GM18867 (cell line): ENCODE results near the gene CDH11.

Experiments used
- ATAC-seq: cut with Tn5 transposase; IDR thresholded peaks from one replicate; pipeline ENCODE4 v1.9.1; 2021; ENCODE audit warnings: mild to moderate bottlenecking, moderate library complexity; ENCODE audit not compliant: unreplicated experiment

CDH11 gene

DNA sequence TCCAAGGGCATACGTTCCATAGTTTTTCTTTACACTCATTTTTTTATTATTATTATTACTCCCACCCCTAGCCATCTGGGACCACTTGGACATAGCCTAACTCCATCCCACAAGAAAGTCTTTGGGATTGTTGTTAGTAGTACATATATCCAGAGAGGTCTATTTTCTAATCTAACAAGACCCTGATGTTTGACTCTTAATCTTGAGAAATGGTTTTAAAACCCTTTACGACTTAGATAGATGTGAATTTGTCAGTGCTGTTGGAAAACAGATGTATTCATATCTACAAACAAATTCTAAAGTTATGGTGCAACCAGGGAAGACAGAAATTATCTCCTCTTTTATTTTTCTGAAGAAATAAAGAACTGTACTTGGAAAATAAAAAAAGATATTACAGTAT, 197.8 kb downstream of the CDH11 start:
- no peak for ATAC-seq

DNA sequence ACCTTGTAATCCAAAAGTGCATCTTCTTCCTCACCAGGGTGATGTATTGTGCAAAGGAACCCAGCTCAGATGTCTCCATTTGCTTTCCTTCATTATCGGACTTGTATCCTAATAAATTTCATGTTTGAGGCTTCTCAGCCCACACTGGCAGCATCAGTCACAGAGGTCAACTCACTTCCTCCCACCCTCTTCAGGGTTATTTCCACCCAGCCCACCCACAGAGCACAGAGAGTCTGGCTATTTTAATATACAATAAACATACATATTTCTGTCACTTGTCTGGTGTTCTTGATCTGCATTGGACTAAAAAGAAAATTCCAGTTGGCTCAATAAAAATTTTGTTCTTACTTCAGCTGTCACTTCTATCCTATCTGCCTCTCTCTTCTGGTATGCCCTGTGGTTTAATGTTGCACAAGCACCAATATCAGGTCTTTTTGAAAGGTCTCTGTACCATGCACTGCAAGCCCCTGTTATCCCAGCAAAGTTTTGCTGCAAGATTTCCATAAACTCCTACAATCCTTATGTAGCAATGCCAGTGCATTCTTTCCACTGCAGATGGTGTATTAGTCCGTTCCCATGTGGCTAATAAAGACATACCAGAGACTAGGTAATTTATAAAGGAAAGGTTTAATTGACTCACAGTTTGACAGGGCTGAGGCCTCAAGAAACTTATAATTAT, 201.8 kb downstream of the CDH11 start:
- ATAC-seq = no peak

DNA sequence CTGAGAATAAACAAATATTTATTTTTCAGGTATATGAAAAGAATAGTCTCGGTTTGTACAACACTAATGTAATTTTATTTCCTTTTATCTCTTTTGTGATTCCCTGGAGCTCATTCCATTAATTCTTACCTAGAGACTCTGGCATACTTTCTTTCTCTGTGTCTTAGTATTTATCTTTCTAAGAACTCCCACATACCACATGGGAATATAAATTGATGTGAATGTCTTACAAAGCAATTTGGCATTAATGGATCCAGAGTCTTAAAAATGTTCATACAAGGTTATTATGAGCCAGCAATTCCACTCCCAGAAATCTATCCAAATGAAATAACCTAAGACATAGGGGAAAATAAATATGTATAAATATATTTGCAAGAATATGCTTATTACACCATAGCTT, 202.7 kb downstream of the CDH11 start:
- ATAC-seq = no peak

DNA sequence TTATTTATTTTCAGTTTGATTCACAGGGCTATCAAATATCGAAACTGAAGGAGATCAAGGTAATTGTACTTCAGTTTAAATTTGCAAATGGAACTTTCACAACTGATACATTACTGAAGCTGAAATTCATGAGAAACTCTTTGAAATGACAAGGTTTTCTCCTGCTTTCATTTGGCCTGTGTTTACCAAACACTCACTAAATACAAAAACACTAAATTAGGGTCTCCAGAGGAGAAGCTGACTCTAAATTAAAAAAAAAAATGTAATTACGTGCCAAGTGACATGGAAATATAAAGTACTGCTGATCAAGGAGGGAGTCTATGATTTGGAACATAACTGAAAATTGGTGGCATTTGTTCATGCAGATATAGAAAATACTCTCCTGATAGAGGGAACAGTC, 205.8 kb downstream of the CDH11 start:
- ATAC-seq = no peak

DNA sequence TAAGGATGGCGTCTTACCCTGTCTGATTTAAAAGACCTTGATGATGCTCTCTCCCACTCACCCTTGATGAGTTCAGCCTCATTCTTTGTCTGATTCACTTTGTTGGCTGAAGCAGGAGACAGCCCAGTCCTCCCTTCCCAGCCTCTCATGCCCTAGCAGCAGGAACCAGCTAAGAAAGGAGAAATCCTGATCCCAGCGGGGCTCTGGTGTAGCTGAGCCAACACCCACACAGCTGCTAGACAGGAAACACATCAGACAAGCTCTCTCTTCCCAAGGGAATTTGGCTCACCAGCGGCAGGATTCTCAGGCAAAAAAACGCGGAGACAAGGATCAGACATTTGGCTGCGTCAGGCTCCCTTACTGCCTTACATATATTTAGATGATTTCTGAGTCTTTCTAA, 211.5 kb downstream of the CDH11 start:
- no peak for ATAC-seq

DNA sequence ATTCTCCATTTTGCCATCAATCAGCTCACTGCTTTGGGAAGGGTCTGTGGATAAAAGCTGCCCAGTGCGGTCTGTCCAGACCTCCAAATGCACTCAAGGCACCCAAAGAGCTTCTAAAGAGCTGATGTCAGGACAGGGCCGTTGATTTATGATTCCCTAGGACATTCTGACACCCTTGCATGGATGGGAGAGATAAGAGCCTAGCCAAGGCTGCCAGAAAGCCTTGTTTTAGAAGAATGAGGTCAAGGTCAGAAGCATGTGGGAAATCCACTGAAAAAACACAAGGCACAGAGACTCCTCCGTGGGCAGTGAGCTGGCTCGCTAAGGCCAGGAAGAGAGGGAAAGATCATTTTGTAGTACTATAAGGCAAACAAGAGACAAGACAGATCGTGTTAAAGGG, 214.0 kb downstream of the CDH11 start:
- ATAC-seq = no peak

DNA sequence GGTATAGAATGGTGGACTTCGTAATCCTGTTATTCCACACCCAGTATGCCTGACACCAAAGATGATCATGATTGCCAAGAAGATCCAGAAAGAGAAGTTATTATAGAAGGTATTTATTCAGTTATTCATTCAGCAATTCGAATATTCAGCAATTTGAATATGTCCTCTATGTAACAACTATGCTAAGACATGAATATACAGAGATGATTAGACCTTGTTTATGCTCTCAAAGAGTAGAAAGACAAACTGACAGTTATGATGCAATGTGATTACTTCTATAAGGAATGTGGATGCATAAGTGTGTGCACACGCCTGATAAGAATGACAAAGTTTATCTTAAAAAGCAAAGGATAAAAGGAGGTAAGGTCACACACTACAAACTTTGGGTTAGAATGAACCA, 218.1 kb downstream of the CDH11 start:
- ATAC-seq = no peak

DNA sequence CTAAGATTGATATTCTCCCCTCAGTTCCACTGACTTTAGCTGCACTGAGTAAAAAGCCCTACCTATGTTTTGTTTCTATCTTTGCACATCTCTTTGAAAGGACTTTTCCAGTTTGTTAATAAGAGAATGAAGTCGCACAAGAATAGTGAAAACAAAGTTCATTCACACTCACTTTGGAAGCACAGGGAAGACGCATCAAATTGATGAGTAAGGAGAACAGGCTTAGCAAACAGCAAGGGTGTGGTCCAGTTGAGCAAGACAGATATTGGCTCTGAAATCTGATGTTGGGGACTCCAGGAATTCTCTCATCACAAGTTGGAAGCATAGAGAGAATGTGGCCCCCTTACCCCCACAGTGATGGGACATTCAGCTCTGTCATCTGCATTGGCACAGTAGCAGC, 221.3 kb downstream of the CDH11 start:
- no peak for ATAC-seq

DNA sequence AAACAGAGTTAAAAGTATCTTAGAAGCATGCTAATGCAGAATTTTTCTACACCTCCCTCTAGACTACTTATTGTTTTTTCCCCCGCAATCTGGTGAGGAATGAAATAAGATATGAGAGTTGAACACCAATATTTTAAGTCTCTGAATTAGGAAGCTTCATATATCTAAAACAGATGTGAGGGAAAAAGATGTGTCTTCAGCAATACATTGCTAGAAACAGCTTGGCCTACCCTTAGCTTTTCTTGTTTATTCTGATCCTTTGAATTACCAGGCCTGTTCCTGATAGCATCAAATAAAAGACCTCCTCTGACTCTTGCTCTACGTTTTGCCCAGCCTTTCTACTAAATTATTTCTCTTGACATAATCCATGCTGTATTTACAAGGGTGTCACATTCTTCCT, 221.8 kb downstream of the CDH11 start:
- no peak for ATAC-seq

DNA sequence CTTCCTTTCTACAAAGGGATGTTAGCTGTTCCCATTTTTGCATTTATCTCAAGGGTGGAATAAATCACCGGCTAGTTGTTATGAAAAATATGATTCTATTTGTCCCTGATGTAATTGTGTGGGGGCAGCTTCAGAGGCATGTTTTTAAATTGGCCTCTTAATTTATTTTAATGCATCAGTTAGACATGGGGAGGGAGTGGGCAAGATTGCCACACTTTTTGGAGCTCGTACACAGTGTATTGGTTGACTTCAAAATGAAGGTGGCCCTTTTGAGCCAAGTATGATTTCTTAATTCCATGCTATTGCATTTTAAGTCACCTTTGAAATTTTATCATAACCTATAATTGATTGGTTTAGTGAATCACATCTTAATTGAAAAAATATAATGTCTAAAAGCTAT, 223.7 kb downstream of the CDH11 start:
- no peak for ATAC-seq
